HepG2 (cell line): Measurements from ENCODE around the gene VANGL2. TPM values are rescaled to one million over a fixed set of nuclear protein-coding genes. Genes with fewer than 3 reads are reported as not detected.

Experiments
- ATAC-seq: fragments of 200-7000 bp; cut with Tn5 transposase; 3 replicates; pipeline ENCODE4 v1.9.1; 2020; ENCODE audit warnings: mild to moderate bottlenecking, moderate library complexity
- BruUV-seq: library from RNA; stranded (reverse); fragments of 400-500 nt; replicated peaks from 2 replicates; lab custom pipeline; 2021; lab: Mats Ljungman, UMichigan
- CTCF ChIA-PET: fragments of 300-600 bp; formaldehyde crosslinking; extraction: SDS; loops from one replicate; lab custom pipeline; 2021; ENCODE audit warnings: low total read pairs, inconsistent platforms, low intra/inter-chr PET ratio; lab: Yijun Ruan, JAX
- POLR2A ChIA-PET: fragments of 350-600 bp; sonication (Branson Sonifier 250); formaldehyde crosslinking; loops from one replicate; lab custom pipeline; 2020; ENCODE audit warnings: antibody characterized with exemption, inconsistent platforms; lab: Yijun Ruan, JAX
- DNase-seq: peaks from one replicate; pipeline ENCODE4 v3.0.0-alpha.2; 2015; ENCODE audit warnings: low spot score
- FAIRE-seq: peaks from 3 replicates; lab custom pipeline; 2011; peaks lifted over from hg19 to GRCh38; lab: Jason Lieb, UNC
- H2AFZ ChIP-seq: one replicate; pipeline ENCODE4 v1.6.1; 2011; ENCODE audit warnings: low read length, inconsistent platforms
- H3K27ac ChIP-seq: fragments of 300-600 bp; 3 replicates; pipeline ENCODE4 v1.8.0; 2011; ENCODE audit warnings: mixed run types, mild to moderate bottlenecking, mixed read lengths, low read length, inconsistent platforms; ENCODE audit not compliant: insufficient read depth; ENCODE audit errors: extremely low read length
- H3K27me3 ChIP-seq, 2 experiments: fragments of 200-600 bp in 1 of 2; 2 replicates in 1 of 2; 3 replicates in 1 of 2; pipeline versions ENCODE4 v1.6.0 to v1.8.0; 2011; ENCODE audit warnings: low read length in 2 of 2, mild to moderate bottlenecking in 2 of 2, moderate library complexity in 2 of 2, inconsistent platforms in 1 of 2; ENCODE audit not compliant: insufficient read depth in 2 of 2, control insufficient read depth in 1 of 2
- H3K36me3 ChIP-seq, 2 experiments: fragments of 200-600 bp in 1 of 2; replicated peaks in 1 of 2; 2 replicates in 1 of 2; 3 replicates in 1 of 2; pipeline versions ENCODE4 v1.5.1 to v1.8.0; 2011; ENCODE audit warnings: low read length in 2 of 2, inconsistent platforms in 1 of 2; ENCODE audit not compliant: insufficient read depth in 2 of 2, control insufficient read depth in 1 of 2
- H3K4me1 ChIP-seq: 2 replicates; pipeline ENCODE4 v1.5.1; 2012; ENCODE audit warnings: low read length, inconsistent platforms; ENCODE audit not compliant: insufficient read depth
- H3K4me2 ChIP-seq: 2 replicates; pipeline ENCODE4 v1.6.0; 2011; ENCODE audit warnings: low read depth, low read length, inconsistent platforms
- H3K4me3 ChIP-seq, 3 experiments: fragments of 200-600 bp in 1 of 3; sonication (generic), shearing (Covaris generic) in 1 of 3; replicated peaks in 1 of 3; 2 replicates each; pipeline ENCODE4 v1.5.1; 2011 to 2016; ENCODE audit warnings: low read length in 3 of 3, inconsistent platforms in 2 of 3, low read depth in 2 of 3, mild to moderate bottlenecking in 2 of 3, control low read depth in 1 of 3, mixed read lengths in 1 of 3; ENCODE audit not compliant: insufficient read depth in 1 of 3
- H3K79me2 ChIP-seq: one replicate; pipeline ENCODE4 v1.6.1; 2011; ENCODE audit warnings: low read length, inconsistent platforms; ENCODE audit not compliant: insufficient read depth
- H3K9ac ChIP-seq: 2 replicates; pipeline ENCODE4 v1.6.0; 2011; ENCODE audit warnings: mild to moderate bottlenecking, low read depth, low read length, inconsistent platforms; ENCODE audit not compliant: insufficient read depth
- H3K9me3 ChIP-seq: 2 replicates; pipeline ENCODE4 v1.5.1; 2012; ENCODE audit warnings: mild to moderate bottlenecking, low read length
- H4K20me1 ChIP-seq: 2 replicates; pipeline ENCODE4 v1.6.0; 2011; ENCODE audit warnings: inconsistent platforms, mild to moderate bottlenecking, low read length, moderate library complexity; ENCODE audit not compliant: insufficient read depth
- HHEX ChIP-seq: IDR thresholded peaks from 2 replicates; pipeline ENCODE4 v1.6.1; 2016; ENCODE audit warnings: control low read depth
- KLF15 ChIP-seq: sonication (generic); formaldehyde crosslinking; IDR thresholded peaks from 2 replicates; pipeline ENCODE4 v1.8.1; 2023; ENCODE audit warnings: borderline replicate concordance, mild to moderate bottlenecking, inconsistent platforms, missing genetic modification reagents, mixed read lengths
- MLX ChIP-seq: IDR thresholded peaks from 2 replicates; pipeline ENCODE4 v1.6.1; 2016
- PLRG1 ChIP-seq: fragments of 450-650 bp; conservative IDR thresholded peaks from 2 replicates; pipeline ENCODE4 v1.6.1; 2016
- RFX3 ChIP-seq: IDR thresholded peaks from 2 replicates; pipeline ENCODE4 v1.6.1; 2016; ENCODE audit warnings: missing biosample characterization, missing genetic modification reagents
- ZNF343 ChIP-seq: sonication (generic); formaldehyde crosslinking; IDR thresholded peaks from 2 replicates; pipeline ENCODE4 v1.4.0; 2020; ENCODE audit warnings: mild to moderate bottlenecking, missing genetic modification reagents
- ZNF615 ChIP-seq: sonication (generic); formaldehyde crosslinking; IDR thresholded peaks from 2 replicates; pipeline ENCODE4 v1.5.0; 2020; ENCODE audit warnings: mild to moderate bottlenecking, missing genetic modification reagents, borderline replicate concordance
- ZNF713 ChIP-seq: sonication (generic); formaldehyde crosslinking; IDR thresholded peaks from 2 replicates; pipeline ENCODE4 v1.4.0; 2020; ENCODE audit warnings: mild to moderate bottlenecking, missing genetic modification reagents
- whole genome bisulfite sequencing: methylation state at CpG from one replicate; pipeline ENCODE4 v1.1.6; 2017; ENCODE audit warnings: low lambda C conversion rate; 5-methylcytosine and 5-hydroxymethylcytosine counted together
- in situ Hi-C: cut with HindIII; loops from 2 replicates; pipeline ENCODE4 v1.10.0; 2017; ENCODE audit warnings: low pct_unique_long_range_greater_than_20kb; ENCODE audit not compliant: extremely low pct_ligation_motif_present
- intact Hi-C: fragments of 100-400 bp; cut with micrococcal nuclease; formaldehyde crosslinking; loops from one replicate; pipeline ENCODE4 v1.10.0; 2022; ENCODE audit not compliant: unreplicated experiment
- polyA plus RNA-seq, 8 experiments: library from polyadenylated mRNA; depleted of rRNA in 3 of 8; stranded (reverse) in 7 of 8; unstranded in 1 of 8; fragments of >200 nt; fragmentation: Illumina TruSeq in 4 of 8; extraction: Trizol in 4 of 8; gene quantifications; 2 replicates each; pipeline versions ENCODE4 v1.2.1 to v1.2.3, GENCODE V29; 2011 to 2016; ENCODE audit warnings: low read depth in 4 of 8, missing spikeins in 1 of 8, mixed read lengths in 1 of 8; ENCODE audit not compliant: insufficient read depth in 1 of 8
- total RNA-seq, 5 experiments: library from RNA; depleted of rRNA; stranded (reverse); fragments of >200 nt; fragmentation: Illumina TruSeq; extraction: Trizol; gene quantifications; 2 replicates each; pipeline ENCODE4 v1.2.3, GENCODE V29; 2016; ENCODE audit warnings: low read depth in 1 of 5
- TF ChIP-seq, protein P1 (sequence below), 2 experiments: IDR thresholded peaks; 2 replicates each; pipeline ENCODE4 v1.6.1; 2011 to 2012; ENCODE audit warnings: low read length in 2 of 2, borderline replicate concordance in 1 of 2, low read depth in 1 of 2, mild to moderate bottlenecking in 1 of 2, moderate library complexity in 1 of 2

The VANGL2 gene
- total and polyA plus RNA-seq, 2 of the 13 experiments (the other 11 are each of a cell fraction or from before 2014, with no cell fraction given): 0.09 TPM; not detected in 1

GRCh38 chr1:160412028-160412362, 11.6 kb downstream of the VANGL2 start:
- Histone ChIP-seq H3K9me3 (no peaks in the 10 kb centered on the region), H3K4me1 (no peaks in the 10 kb centered on the region), H2AFZ (no peak overlapping the region), H3K36me3 (no peaks in the 10 kb centered on the region), H3K27ac (no peak overlapping the region), H4K20me1 (no peaks in the 10 kb centered on the region), H3K79me2 (no peaks in the 10 kb centered on the region), H3K27me3 (peaks cover 5 to 48% of the 10 kb centered on the region in 2 experiments), H3K4me2 (no peak overlapping the region), H3K9ac (no peak overlapping the region), H3K4me3 (no peak overlapping the region)
- no peak for ATAC-seq
- ChIA-PET CTCF (no interaction called here), POLR2A (no interaction called here)
- TF ChIP-seq PLRG1: no peak
- TF ChIP-seq ZNF343 (CRISPR knock-in tag): no peak
- TF ChIP-seq KLF15: no peak
- no peak for TF ChIP-seq HHEX (CRISPR knock-in tag)
- TF ChIP-seq ZNF615: no peak
- no peak for TF ChIP-seq RFX3 (CRISPR knock-in tag)
- TF ChIP-seq, protein P1, sequence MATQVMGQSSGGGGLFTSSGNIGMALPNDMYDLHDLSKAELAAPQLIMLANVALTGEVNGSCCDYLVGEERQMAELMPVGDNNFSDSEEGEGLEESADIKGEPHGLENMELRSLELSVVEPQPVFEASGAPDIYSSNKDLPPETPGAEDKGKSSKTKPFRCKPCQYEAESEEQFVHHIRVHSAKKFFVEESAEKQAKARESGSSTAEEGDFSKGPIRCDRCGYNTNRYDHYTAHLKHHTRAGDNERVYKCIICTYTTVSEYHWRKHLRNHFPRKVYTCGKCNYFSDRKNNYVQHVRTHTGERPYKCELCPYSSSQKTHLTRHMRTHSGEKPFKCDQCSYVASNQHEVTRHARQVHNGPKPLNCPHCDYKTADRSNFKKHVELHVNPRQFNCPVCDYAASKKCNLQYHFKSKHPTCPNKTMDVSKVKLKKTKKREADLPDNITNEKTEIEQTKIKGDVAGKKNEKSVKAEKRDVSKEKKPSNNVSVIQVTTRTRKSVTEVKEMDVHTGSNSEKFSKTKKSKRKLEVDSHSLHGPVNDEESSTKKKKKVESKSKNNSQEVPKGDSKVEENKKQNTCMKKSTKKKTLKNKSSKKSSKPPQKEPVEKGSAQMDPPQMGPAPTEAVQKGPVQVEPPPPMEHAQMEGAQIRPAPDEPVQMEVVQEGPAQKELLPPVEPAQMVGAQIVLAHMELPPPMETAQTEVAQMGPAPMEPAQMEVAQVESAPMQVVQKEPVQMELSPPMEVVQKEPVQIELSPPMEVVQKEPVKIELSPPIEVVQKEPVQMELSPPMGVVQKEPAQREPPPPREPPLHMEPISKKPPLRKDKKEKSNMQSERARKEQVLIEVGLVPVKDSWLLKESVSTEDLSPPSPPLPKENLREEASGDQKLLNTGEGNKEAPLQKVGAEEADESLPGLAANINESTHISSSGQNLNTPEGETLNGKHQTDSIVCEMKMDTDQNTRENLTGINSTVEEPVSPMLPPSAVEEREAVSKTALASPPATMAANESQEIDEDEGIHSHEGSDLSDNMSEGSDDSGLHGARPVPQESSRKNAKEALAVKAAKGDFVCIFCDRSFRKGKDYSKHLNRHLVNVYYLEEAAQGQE (IDR thresholded peaks at IDR 0.05; ENCODE audit: borderline replicate concordance in 1 of 2, low read depth in 1 of 2, low read length in 2 of 2): no peak
- TF ChIP-seq MLX: no peak
- no peak for TF ChIP-seq ZNF713 (CRISPR knock-in tag)
- in situ Hi-C loops (no loop called here), intact Hi-C loops (no loop called here)
- no peak for DNase-seq
- 35% methylated on average over 3 of the region's 3 CpGs for WGBS
- no TSS peak for BruUV-seq
- no peak for FAIRE-seq
